H4 (cell line): ENCODE data around the gene TRMT112. TPM values are rescaled to one million over a fixed set of nuclear protein-coding genes. Genes with fewer than 3 reads are reported as not detected.

ENCODE experiments used
- DNase-seq: peaks from one replicate; pipeline ENCODE4 v3.0.0-alpha.2; 2015; ENCODE audit warnings: low spot score
- total RNA-seq: library from RNA; depleted of rRNA; stranded (reverse); fragments of >200 nt; shearing (Covaris generic); gene quantifications from 2 replicates; pipeline ENCODE4 v1.2.3, GENCODE V29; 2014; rRNA removed

The TRMT112 gene
- total RNA-seq, 1 experiment from 2014 or later = 511 TPM

DNA sequence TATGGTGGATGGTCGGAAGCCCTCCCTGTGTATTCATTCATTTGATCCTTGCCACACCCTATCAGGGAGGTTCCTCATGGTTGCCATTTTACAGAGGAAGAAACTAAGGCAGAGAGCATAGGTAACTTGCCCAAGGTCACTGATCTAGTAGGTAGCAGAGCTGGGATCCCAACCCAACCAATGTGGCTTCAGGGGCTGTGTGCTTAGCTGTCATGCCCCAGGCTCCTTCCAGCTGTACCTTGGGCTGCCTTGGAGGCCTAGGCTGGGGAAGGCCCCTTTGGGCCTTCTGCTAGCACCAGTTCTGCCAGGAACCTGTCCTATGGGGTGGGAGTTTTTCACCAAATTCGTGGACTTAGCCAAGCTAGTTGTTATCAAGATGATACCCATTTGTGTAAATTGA is 41.5 kb downstream of the TRMT112 start:
- DNase-seq = no peak

DNA sequence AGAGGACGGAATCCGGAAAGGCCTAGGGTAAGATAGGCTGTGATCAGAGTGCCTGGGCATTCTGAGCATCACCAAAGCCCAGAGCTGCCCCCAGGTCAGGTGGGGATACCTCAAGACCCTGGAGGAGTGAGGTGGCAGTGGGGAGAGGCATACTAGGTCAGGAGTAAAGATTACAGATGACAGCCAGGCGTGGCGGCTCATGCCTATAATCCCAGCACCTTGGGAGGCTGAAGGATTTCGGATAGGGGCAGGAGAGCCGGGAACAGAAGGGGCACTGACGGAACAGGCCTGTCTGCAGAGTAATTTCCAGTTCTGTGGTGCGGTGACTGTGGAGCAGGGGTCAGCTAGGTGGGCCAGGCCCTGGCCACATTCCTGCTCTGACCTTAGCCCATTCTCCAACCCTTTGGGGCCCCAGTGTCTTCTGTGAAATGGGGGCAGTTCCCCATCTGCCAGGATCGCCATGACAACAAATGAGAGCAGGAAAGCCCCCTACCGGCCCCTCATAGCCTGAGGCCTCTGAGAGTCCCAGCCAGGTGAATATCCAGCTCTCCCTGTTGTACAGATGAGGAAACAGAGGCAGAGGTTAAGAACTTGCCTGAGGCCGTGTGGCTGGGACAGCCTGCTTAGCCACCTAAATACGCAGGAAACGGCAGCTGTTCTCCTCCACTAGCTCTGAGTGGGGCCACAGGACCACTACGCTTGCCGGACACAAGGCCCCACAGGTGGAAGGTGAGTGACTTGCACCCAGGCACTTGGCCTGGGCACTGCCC is 42.1 kb downstream of the TRMT112 start:
- no peak for DNase-seq

DNA sequence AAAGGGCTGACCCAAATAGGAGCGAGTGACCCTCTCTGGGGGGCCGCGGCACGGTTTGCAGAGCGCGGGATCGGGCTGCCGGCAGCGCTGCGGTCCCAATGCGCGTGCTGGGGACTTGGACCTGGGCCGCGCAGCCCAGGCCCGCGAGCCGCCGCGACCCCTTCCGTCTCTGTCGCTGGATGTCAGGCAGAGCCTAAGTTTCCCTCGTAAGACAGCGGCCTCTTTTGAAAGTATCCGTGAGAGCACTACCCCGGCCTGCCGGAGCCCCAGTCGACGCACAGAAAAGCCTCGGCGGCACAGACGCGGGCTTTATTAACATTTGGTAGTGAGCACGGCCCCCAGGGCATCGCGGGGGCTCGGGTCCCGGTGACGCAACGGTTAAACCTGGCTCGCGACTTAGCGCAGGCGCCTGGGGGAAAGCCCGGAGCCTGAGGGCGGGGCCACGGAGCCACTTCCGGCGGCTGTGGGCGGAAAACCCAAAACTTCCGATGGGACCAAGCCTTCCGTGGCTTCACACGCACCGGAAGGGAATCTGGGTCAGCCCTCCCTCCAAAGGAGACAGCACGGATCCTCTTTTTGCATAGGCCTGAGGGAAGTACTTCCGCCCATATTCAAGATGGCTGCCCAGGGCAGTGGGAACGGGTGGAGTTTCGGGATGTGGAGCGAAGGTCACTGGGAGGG is 47.7 kb downstream of the TRMT112 start:
- DNase-seq = peak; percentile 99

DNA sequence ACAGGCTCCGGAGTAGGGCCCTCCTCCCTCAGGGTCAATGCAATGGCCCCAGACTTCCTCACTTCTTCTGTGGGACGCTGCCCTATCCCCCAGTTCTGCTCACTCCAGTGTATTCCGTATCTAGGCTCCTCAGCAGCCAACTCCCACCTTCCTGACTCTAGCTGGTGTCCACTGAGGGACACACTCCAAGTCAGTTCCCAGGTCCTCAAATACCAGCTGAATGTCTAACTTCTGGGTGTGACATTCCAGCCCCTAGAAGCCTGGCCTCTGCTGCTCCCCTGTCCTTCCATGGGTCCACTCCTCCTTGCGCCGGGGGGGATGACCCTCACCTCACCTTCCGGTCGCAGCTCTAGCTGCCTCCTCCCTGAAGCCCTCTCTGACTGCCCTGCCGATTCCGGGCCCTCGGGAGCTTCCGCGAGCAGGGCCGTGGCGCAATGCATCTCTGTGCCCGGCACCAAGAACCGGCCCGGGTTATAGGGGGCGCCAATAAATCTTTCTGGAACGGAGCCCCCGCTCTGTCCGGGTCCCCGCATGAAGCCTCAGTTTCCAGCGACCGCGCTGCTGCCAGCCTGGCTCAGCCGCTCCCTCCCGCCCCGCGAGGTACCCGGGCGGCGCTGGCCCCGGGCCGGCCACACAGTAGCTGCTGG is 48.3 kb downstream of the TRMT112 start:
- peak; percentile 58 for DNase-seq

DNA sequence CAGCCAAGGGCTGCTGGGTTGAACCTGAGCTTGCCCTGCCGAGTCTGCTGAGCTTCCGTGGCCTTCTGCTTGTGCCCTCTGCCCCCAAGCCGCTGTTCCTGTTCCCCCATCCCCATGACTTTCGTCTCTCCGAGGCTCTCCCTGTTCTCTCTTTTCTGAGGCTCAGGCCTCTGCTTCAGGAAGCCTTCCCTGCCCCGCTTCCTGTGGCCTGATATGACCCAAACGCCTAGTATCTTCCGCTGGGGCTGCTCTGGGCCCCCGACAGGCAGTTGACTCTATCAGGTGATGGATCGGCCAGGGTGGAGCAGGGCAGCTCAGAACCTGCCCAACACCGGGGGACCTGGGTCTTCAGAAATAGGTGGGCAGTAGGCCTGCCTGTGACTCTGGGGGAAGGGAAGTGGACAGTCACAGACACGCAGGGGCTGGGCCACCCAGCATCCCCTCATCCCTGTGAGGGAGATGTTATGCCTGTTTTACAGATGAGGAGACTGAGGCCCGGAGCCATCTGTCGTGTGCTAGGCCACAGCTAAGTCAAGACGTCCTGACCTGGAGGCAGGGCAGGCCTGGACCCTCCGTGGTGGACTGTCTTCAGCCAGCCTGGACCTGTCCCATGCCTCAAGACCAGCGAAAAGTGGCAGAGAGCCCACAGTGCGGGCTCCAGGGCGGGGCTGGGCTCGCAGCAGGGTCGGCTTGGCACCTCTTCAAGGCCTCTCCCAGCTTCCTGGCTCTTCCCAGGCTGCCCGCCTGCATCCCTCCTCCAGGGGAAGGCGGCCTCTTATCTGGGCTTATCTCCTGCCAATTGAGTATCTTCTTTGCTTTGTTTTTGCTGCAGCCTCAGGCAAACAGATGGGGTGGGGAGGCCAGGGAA is 49.1 kb downstream of the TRMT112 start:
- peak; percentile 66 for DNase-seq

DNA sequence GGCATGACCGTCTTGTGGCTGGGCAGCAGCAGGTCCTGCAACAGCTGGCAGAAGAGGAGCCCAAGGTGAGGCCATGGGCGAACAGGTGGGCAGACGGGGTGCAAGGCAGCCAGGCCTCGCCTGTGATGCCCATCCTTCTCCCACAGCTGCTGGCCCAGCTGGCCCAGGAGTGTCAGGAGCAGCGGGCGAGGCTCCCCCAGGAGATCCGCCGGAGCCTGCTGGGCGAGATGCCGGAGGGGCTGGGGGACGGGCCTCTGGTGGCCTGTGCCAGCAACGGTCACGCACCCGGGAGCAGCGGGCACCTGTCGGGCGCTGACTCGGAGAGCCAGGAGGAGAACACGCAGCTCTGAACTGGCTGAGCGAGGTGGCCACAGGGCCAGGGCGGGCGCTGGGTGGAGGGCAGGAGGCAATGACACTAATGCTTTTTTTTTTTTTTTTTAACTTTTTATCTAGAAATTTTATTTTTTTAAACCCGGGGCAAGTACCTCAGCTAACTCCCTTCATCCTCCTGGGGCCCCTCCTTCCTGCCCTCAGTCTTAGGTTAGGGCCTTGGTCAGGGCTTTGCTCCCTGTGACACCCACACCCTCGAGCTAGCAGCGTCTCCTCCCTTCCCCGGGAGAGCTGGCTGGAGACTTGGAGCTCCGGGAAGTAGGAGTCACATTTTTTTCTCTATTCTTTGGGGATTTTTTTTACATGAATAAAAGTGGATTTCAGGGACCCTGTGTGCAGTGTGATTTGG is 50.0 kb downstream of the TRMT112 start:
- no peak for DNase-seq

Other genes starting within 250 kb of the TRMT112 start
- 4.7 and 5.1 TPM in 2 replicates for gene MACROD1, start 151.4 kb downstream of the TRMT112 start, total RNA-seq
- 258 and 296 TPM in 2 replicates for gene STIP1, start 131.4 kb downstream of the TRMT112 start, total RNA-seq
- not detected in 2 replicates for gene FERMT3, start 110.8 kb downstream of the TRMT112 start, total RNA-seq
- gene TRPT1, start 91.4 kb downstream of the TRMT112 start, total RNA-seq = 56.1 and 62.3 TPM in 2 replicates
- gene NUDT22, start 91.3 kb downstream of the TRMT112 start, total RNA-seq = 39.6 and 47.9 TPM in 2 replicates
- 2.5 and 4.5 TPM in 2 replicates for gene DNAJC4, start 87.0 kb downstream of the TRMT112 start, total RNA-seq
- gene VEGFB, start 83.0 kb downstream of the TRMT112 start, total RNA-seq = 28.8 and 51.6 TPM in 2 replicates
- 65.7 and 97.7 TPM in 2 replicates for gene FKBP2, start 76.5 kb downstream of the TRMT112 start, total RNA-seq
- gene PPP1R14B, start 70.6 kb downstream of the TRMT112 start, total RNA-seq = 242 and 321 TPM in 2 replicates
- gene PLCB3, start 66.0 kb downstream of the TRMT112 start, total RNA-seq = 10.8 and 12.6 TPM in 2 replicates
- 86.4 and 90.5 TPM in 2 replicates for gene BAD, start 32.9 kb downstream of the TRMT112 start, total RNA-seq
- 20.9 and 23.7 TPM in 2 replicates for gene GPR137, start 31.7 kb downstream of the TRMT112 start, total RNA-seq
- gene KCNK4, start 26.3 kb downstream of the TRMT112 start, total RNA-seq = not detected in 2 replicates
- gene CATSPERZ, start 17.2 kb downstream of the TRMT112 start, total RNA-seq = not detected in 2 replicates
- 16.2 and 28.2 TPM in 2 replicates for gene ESRRA, start 12.0 kb downstream of the TRMT112 start, total RNA-seq
- 186 and 206 TPM in 2 replicates for gene PRDX5, start 562 bp upstream of the TRMT112 start, total RNA-seq
- 1.2 and 1.8 TPM in 2 replicates for gene CCDC88B, start 22.6 kb upstream of the TRMT112 start, total RNA-seq
- 20.4 and 33.2 TPM in 2 replicates for gene RPS6KA4, start 41.6 kb upstream of the TRMT112 start, total RNA-seq
- not detected in 2 replicates for gene SLC22A11, start 238.4 kb upstream of the TRMT112 start, total RNA-seq